ENCODE results near the gene GRIN2D. TPM values are rescaled to one million over a fixed set of nuclear protein-coding genes. Genes with fewer than 3 reads are reported as not detected.
"Not testable (repeated sequence)": the region's sequence is repeated elsewhere in the genome, so short reads cannot be mapped to it uniquely, and the experiment has no call there.

The GRIN2D gene
- polyA plus RNA-seq, 2 donors, result 0.06 to 0.08 TPM

DNA sequence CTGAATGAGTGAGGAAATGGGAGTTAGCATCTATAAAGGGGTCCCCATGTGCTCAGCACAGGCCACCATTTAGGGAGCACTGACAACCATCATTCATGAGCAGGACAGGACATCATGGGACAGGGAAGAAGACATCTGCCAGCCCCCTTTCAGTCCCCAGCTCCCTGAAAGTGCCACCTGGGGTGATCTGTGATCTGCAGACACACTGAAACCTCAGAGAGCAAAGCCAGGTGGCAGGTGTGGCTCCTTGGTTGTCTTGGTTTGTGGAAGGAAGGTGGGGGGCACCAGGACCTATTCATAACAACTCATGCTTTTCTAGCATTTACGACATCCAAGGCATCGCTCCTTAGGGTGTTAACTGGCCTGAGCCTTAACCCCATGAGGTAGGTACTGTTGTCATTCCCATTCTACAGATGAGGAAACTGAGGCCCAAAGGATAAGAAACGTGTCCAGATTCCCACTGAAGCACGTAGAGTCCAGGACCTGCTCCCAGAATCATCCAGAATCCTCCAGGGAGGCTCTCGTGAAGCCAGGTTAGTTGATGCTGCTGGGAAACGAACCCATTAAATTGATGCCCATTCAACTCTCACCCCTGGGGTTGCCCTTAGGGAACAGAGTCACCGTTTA lies 7.9 kb upstream of the GRIN2D start:
- Histone ChIP-seq H3K9me3 (ENCODE audit: control insufficient read depth in 2 of 2, insufficient read depth in 1 of 2, low read depth in 1 of 2, low read length in 1 of 2) (no peaks in the 10 kb centered on the region), H3K36me3 (ENCODE audit: control insufficient read depth in 2 of 2, insufficient read depth in 2 of 2, low read length in 1 of 2) (peaks cover 14 to 34% of the 10 kb centered on the region in 2 donors), H3K4me3 (ENCODE audit: low read depth in 1 of 2, low read length in 2 of 2) (no peak overlapping the region), H3K27ac (ENCODE audit: low read depth in 2 of 2, low read length in 1 of 2) (no peak overlapping the region), H3K27me3 (ENCODE audit: control insufficient read depth in 1 of 2, insufficient read depth in 2 of 2, low read length in 2 of 2) (no peaks in the 10 kb centered on the region), H3K4me1 (ENCODE audit: control insufficient read depth in 2 of 2, insufficient read depth in 2 of 2, low read length in 1 of 2) (peaks cover 0 to 4% of the 10 kb centered on the region in 2 donors)
- 90 to 91% methylated on average over 7 of the region's 7 CpGs for WGBS, 2 donors

DNA sequence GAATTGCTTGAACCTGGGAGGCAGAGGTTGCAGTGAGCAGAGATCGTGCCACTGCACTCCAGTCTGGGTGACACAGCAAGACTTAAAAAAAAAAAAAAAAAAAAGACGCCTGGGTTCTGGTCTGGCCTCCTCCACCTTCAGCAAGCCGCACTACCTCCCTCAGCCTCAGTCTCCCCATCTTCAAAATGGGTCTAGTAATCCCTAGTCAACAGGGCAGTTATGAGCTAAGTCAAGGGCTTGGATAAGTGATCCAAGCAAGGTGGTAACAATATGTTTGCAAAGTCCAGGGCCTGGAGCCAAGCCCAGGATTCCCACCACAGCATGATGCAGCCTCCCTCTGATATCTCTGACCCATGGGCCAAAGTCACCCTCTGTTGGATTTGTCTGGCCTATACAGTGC lies 6.5 kb upstream of the GRIN2D start:
- peaks cover 2 to 4% of the 10 kb centered on the region in 2 donors for H3K4me1 ChIP-seq (ENCODE audit: control insufficient read depth in 2 of 2, insufficient read depth in 2 of 2, low read length in 1 of 2)
- no peaks in the 10 kb centered on the region for H3K27me3 ChIP-seq (ENCODE audit: control insufficient read depth in 1 of 2, insufficient read depth in 2 of 2, low read length in 2 of 2)
- H3K4me3 ChIP-seq (ENCODE audit: low read depth in 1 of 2, low read length in 2 of 2), result no peak overlapping the region
- H3K36me3 ChIP-seq (ENCODE audit: control insufficient read depth in 2 of 2, insufficient read depth in 2 of 2, low read length in 1 of 2), result peaks cover 14 to 34% of the 10 kb centered on the region in 2 donors
- H3K9me3 ChIP-seq (ENCODE audit: control insufficient read depth in 2 of 2, insufficient read depth in 1 of 2, low read depth in 1 of 2, low read length in 1 of 2), result no peaks in the 10 kb centered on the region
- no peak overlapping the region for H3K27ac ChIP-seq (ENCODE audit: low read depth in 2 of 2, low read length in 1 of 2)
- WGBS, 2 donors, result 93 to 100% methylated on average over 3 of the region's 3 CpGs

DNA sequence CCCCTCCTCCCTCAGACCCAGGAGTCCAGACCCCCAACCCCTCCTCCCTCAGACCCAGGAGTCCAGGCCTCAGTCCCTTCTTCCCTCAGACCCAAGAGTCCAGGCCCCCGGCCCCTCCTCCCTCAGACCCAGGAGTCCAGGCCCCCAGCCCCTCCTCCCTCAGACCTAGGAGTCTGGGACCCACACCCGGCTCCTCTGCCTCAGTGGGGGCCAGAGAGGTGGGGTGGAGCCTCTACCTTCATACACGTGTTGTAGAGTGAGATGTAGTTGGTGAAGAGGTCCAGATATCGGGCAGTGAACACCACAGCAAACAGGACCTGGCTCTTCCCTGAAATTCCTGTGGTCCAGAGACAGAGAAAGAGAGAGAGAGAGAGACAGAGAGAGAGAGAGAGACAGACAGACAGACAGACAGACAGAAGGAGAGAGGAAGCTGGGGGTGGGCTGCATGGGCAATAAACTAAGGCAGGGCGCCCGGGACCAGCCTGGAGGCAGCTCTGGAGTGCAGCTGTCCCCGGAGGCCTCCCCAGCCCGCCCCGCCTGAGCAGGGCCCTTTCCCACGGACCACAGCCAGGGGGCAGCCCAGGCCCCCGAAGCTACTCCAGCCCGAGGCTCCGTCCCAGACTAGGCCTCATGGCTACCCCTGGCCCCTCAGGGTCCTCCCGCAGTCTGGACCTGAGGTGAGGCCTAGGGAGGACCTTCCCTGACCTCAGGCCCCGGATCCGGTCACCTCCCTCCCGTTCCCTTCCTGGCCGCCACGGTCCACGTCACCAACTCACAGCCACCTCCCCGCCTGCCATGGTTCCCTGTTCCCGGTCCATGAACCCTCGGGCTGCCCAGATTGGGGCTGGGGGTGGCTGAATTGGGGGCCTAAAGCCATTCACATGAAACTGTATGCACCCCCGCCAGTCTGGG lies 3.0 kb upstream of the GRIN2D start:
- 3 to 5% methylated on average over 17 to 24 of the region's 24 CpGs for WGBS, 2 donors
- Histone ChIP-seq H3K27me3 (ENCODE audit: control insufficient read depth in 1 of 2, insufficient read depth in 2 of 2, low read length in 2 of 2) (peaks cover 0 to 16% of the 10 kb centered on the region in 2 donors), H3K4me1 (ENCODE audit: control insufficient read depth in 2 of 2, insufficient read depth in 2 of 2, low read length in 1 of 2) (peaks cover 7 to 11% of the 10 kb centered on the region in 2 donors)

DNA sequence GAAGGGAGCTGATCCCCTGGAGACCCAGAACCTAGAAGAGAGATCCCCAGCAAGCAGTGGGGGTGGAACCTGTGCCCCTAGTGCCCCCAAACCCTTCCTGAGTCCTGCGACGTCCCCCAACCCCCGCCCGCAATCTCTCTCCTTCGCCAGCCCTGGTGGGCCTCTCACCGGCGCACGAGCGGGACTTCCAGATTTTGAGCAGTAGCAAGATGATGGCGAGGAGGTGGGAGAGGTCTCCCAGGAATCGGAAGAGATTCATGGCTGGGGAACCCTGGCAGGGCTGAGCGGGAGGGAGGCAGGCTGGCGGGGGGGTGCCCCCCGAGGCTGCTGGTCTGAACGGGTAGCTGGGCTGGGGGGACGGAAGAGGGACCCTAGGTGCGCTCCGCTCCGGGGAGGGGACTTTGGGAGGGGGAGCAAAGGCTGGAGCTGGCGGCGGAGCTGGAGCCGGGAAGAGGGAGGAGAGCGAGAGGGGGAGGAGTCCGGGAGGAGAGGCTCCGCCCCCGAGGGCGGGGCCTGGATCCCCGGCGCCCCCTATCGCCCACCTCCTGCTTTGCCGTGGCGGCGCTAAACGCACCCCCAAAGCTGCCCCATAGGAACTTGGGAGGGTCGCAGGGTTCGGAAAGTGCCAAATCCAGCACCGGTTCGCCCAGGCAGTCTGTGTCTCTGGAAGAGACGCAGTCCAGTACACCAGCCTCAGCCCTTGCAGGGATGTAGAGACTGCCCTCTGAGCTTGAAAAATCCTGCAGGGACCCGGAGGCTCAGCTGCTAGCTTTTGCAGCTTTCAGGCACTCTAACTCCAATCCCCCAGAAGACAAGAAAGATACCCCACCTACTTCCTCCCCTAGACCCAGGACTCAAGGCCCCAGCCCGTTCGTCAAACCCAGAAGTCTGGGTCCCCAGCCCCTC lies 2.1 kb upstream of the GRIN2D start, which contains the start of gene KDELR1:
Gene KDELR1, minus strand, starts transcription at position 452 of the 906 bp plus-strand sequence. Its CDS starts 193 bp downstream, at position 259.
- peaks cover 7 to 10% of the 10 kb centered on the region in 2 donors for H3K36me3 ChIP-seq (ENCODE audit: control insufficient read depth in 2 of 2, insufficient read depth in 2 of 2, low read length in 1 of 2)
- peak within 1 kb of the TSS; percentile 80 to 91 for H3K4me3 ChIP-seq (ENCODE audit: low read depth in 1 of 2, low read length in 2 of 2)
- 4 to 5% methylated on average over 31 to 42 of the region's 42 CpGs for WGBS, 2 donors
- H3K27me3 ChIP-seq (ENCODE audit: control insufficient read depth in 1 of 2, insufficient read depth in 2 of 2, low read length in 2 of 2), result peaks cover 0 to 17% of the 10 kb centered on the region in 2 donors
- peaks cover 7 to 11% of the 10 kb centered on the region in 2 donors for H3K4me1 ChIP-seq (ENCODE audit: control insufficient read depth in 2 of 2, insufficient read depth in 2 of 2, low read length in 1 of 2)
- peak within 1 kb of the TSS; percentile 69 to 93 for H3K27ac ChIP-seq (ENCODE audit: low read depth in 2 of 2, low read length in 1 of 2)
- no peaks in the 10 kb centered on the region for H3K9me3 ChIP-seq (ENCODE audit: control insufficient read depth in 2 of 2, insufficient read depth in 1 of 2, low read depth in 1 of 2, low read length in 1 of 2)

More for the DNA sequence above, 3.0 kb upstream of the GRIN2D start:
- Histone ChIP-seq H3K4me3 (ENCODE audit: low read depth in 1 of 2, low read length in 2 of 2) (peak overlapping the region; percentile 80 to 91), H3K36me3 (ENCODE audit: control insufficient read depth in 2 of 2, insufficient read depth in 2 of 2, low read length in 1 of 2) (peaks cover 7 to 15% of the 10 kb centered on the region in 2 donors), H3K9me3 (ENCODE audit: control insufficient read depth in 2 of 2, insufficient read depth in 1 of 2, low read depth in 1 of 2, low read length in 1 of 2) (no peaks in the 10 kb centered on the region), H3K27ac (ENCODE audit: low read depth in 2 of 2, low read length in 1 of 2) (peak overlapping the region; percentile 69 to 93)

DNA sequence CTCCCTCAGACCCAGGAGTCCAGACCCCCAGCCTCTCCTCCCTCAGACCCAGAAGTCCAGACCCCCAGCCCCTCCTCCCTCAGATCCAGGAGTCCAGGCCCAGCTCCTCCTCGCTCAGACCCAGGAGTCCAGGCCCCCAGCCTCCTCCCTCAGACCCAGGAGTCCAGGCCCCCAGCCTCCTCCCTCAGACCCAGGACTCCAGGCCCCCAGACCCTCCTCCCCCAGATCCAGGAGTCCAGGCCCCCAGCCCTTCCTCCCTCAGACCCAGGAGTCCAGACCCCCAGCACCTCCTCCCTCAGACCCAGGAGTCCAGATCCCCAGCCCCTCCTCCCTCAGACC lies 1.5 kb upstream of the GRIN2D start:
- H3K4me1 ChIP-seq (ENCODE audit: control insufficient read depth in 2 of 2, insufficient read depth in 2 of 2, low read length in 1 of 2), result peaks cover 7 to 11% of the 10 kb centered on the region in 2 donors
- H3K27me3 ChIP-seq (ENCODE audit: control insufficient read depth in 1 of 2, insufficient read depth in 2 of 2, low read length in 2 of 2), result peaks cover 0 to 17% of the 10 kb centered on the region in 2 donors
- WGBS, 2 donors, result 56 to 68% methylated on average over 1 of the region's 1 CpG
- not testable (repeated sequence) for H3K36me3 ChIP-seq (ENCODE audit: control insufficient read depth in 2 of 2, insufficient read depth in 2 of 2, low read length in 1 of 2); H3K9me3 ChIP-seq (ENCODE audit: control insufficient read depth in 2 of 2, insufficient read depth in 1 of 2, low read depth in 1 of 2, low read length in 1 of 2); H3K27ac ChIP-seq (ENCODE audit: low read depth in 2 of 2, low read length in 1 of 2); H3K4me3 ChIP-seq (ENCODE audit: low read depth in 1 of 2, low read length in 2 of 2)

DNA sequence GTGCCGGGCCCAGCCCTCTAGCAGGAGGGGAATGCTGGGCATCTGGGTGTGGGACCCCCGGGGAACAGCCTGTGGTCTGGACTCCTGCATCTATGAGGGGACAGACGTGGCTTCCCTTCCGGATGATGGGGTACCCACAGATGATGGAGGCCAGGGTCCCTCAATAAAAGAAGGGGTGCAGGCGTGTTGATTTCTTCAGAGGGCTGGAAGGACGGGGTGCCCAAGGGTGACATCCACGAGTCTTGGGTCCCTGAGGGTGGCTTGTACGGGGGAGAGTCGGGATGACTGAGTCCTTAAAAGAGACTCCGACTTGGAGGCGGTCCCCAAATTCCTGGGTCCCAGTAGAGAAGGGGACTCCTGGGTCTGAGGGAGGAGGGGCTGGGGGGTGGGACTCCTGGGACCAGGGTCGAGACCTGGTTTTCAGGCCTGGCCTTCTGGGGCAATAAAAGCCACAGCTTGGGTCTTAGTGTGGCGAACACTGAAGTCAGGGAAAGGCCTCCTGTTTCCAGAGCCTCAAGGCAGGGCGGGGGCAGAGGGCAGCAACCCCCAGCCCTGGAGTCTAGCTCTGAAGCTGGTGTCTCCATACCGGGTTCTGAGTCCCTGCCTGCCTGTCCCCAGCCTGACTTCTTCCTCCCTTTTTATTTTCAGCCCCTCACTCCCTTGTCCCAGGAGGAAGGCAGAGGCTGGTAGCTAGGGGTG lies 459 bp upstream of the GRIN2D start:
- Histone ChIP-seq H3K36me3 (ENCODE audit: control insufficient read depth in 2 of 2, insufficient read depth in 2 of 2, low read length in 1 of 2) (peaks cover 3 to 6% of the 10 kb centered on the region in 2 donors), H3K9me3 (ENCODE audit: control insufficient read depth in 2 of 2, insufficient read depth in 1 of 2, low read depth in 1 of 2, low read length in 1 of 2) (no peaks in the 10 kb centered on the region), H3K4me1 (ENCODE audit: control insufficient read depth in 2 of 2, insufficient read depth in 2 of 2, low read length in 1 of 2) (peaks cover 7 to 18% of the 10 kb centered on the region in 2 donors), H3K4me3 (ENCODE audit: low read depth in 1 of 2, low read length in 2 of 2) (no peak overlapping the region), H3K27me3 (ENCODE audit: control insufficient read depth in 1 of 2, insufficient read depth in 2 of 2, low read length in 2 of 2) (peaks cover 0 to 17% of the 10 kb centered on the region in 2 donors), H3K27ac (ENCODE audit: low read depth in 2 of 2, low read length in 1 of 2) (no peak overlapping the region)
- 77 to 83% methylated on average over 15 of the region's 15 CpGs for WGBS, 2 donors

DNA sequence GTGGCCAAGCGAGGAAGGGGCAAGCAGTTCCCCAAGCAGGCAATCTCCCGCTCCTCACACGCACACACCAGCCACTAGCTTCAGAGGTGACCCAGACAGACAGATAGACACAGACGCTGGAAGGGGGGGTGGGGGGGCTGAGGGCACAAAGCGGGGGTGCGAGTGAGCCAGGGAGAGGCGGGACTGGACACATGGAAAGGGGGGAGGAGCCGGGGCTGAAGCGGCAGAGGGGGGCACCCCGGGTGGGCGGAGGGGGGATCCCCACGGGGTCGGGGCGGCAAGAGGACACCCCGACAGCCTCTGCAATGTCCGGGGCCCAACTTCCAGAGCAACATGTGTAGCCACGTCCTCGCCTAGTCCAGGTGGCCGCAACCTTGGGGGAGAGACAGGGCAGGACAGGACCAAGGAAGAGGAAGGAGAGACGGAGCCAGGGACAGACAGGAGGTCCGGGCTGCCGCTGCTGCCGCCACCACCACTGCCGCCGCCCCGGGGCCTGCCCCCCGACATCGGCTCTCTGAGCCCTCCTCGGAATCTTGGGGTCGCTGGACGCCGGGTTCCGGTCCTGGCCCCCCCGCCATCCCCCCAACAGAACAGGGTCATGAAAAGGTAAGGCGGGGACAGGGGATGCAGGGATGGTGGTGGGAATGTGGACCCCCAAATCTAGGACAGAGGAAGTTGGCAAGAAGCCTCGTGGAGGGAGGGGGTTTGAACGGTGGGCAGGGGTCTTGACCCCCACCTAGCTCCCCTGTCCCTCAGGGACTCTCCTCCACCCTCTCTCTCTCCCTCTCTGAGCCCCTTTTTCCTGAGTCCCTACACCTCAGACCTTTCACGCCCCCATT lies 1.1 kb downstream of the GRIN2D start:
- Histone ChIP-seq H3K27me3 (ENCODE audit: control insufficient read depth in 1 of 2, insufficient read depth in 2 of 2, low read length in 2 of 2) (peaks cover 0 to 17% of the 10 kb centered on the region in 2 donors), H3K36me3 (ENCODE audit: control insufficient read depth in 2 of 2, insufficient read depth in 2 of 2, low read length in 1 of 2) (peaks cover 0 to under 1% of the 10 kb centered on the region in 2 donors), H3K4me1 (ENCODE audit: control insufficient read depth in 2 of 2, insufficient read depth in 2 of 2, low read length in 1 of 2) (peaks cover 7 to 20% of the 10 kb centered on the region in 2 donors), H3K27ac (ENCODE audit: low read depth in 2 of 2, low read length in 1 of 2) (no peak overlapping the region), H3K4me3 (ENCODE audit: low read depth in 1 of 2, low read length in 2 of 2) (no peak overlapping the region), H3K9me3 (ENCODE audit: control insufficient read depth in 2 of 2, insufficient read depth in 1 of 2, low read depth in 1 of 2, low read length in 1 of 2) (no peaks in the 10 kb centered on the region)
- 2 to 5% methylated on average over 32 to 38 of the region's 38 CpGs for WGBS, 2 donors

DNA sequence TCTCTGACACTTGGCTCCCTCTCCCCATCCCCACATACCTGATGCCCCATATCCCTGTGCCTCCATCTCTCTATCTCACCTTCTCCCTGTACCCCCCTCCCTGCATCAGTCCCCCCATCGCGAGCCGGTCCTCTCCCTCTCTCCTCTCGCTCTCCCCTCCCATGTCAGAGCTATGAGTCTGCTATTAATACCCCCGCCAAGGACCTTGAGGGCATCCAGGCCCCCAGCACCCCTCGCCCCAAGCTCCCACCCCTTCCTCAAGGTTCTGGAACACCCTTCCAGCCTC lies 1.6 kb downstream of the GRIN2D start:
- H3K4me1 ChIP-seq (ENCODE audit: control insufficient read depth in 2 of 2, insufficient read depth in 2 of 2, low read length in 1 of 2), result peaks cover 6 to 20% of the 10 kb centered on the region in 2 donors
- no peak overlapping the region for H3K27ac ChIP-seq (ENCODE audit: low read depth in 2 of 2, low read length in 1 of 2)
- H3K4me3 ChIP-seq (ENCODE audit: low read depth in 1 of 2, low read length in 2 of 2), result no peak overlapping the region
- H3K27me3 ChIP-seq (ENCODE audit: control insufficient read depth in 1 of 2, insufficient read depth in 2 of 2, low read length in 2 of 2), result peaks cover 0 to 17% of the 10 kb centered on the region in 2 donors
- 10 to 18% methylated on average over 6 of the region's 6 CpGs for WGBS, 2 donors
- no peaks in the 10 kb centered on the region for H3K36me3 ChIP-seq (ENCODE audit: control insufficient read depth in 2 of 2, insufficient read depth in 2 of 2, low read length in 1 of 2)
- no peaks in the 10 kb centered on the region for H3K9me3 ChIP-seq (ENCODE audit: control insufficient read depth in 2 of 2, insufficient read depth in 1 of 2, low read depth in 1 of 2, low read length in 1 of 2)

Data from esophagus (tissue), 2 donors.